ENCODE measurements around the gene TPO.

- TF ChIP-seq CTCF (IDR thresholded peaks at IDR 0.05) (no peak), KAT7 (CRISPR knock-in tag; IDR thresholded peaks at IDR 0.05; ENCODE audit: borderline replicate concordance) (no peak), IRF2 (CRISPR knock-in tag; IDR thresholded peaks at IDR 0.05; ENCODE audit: borderline replicate concordance, low read depth) (no peak), ZNF263 (CRISPR knock-in tag; IDR thresholded peaks at IDR 0.05; ENCODE audit: low read depth) (no peak), CREB1 (CRISPR knock-in tag; IDR thresholded peaks at IDR 0.05) (no peak), MLX (CRISPR knock-in tag; IDR thresholded peaks at IDR 0.05) (no peak), FOXP1 (CRISPR knock-in tag; IDR thresholded peaks at IDR 0.05; ENCODE audit: borderline replicate concordance) (no peak), ZNF121 (CRISPR knock-in tag; IDR thresholded peaks at IDR 0.05) (no peak), USF1 (CRISPR knock-in tag; IDR thresholded peaks at IDR 0.05) (no peak), HMGXB4 (CRISPR knock-in tag; IDR thresholded peaks at IDR 0.05) (no peak), ZBTB43 (CRISPR knock-in tag; IDR thresholded peaks at IDR 0.05) (no peak), NR2C2 (CRISPR knock-in tag; IDR thresholded peaks at IDR 0.05) (no peak), MYBL2 (CRISPR knock-in tag; IDR thresholded peaks at IDR 0.05) (no peak), MAX (CRISPR knock-in tag; IDR thresholded peaks at IDR 0.05) (no peak)
Observed at GRCh38 chr2:1461507-1462390, 48.5 kb downstream of the TPO start.
